ENCODE data around the gene RMI1.

RMI1 gene

GRCh38 chr9:84045481-84046097, 65.0 kb downstream of the RMI1 start:
- DNase-seq (ENCODE audit: low read depth) = no peak
- TF ChIP-seq CTCF (conservative IDR thresholded peaks at IDR 0.05; ENCODE audit: low read depth, low read length) = no peak
- H3K4me3 ChIP-seq (ENCODE audit: low read length) = no peak overlapping the region

Measured in retinal pigment epithelial cell (primary cell).